GM12873 (cell line): ENCODE data around the gene FMNL3.

ENCODE experiments used
- CTCF ChIP-seq: IDR thresholded peaks from 2 replicates; pipeline ENCODE4 v1.5.1; 2012; ENCODE audit warnings: low read depth, mild to moderate bottlenecking, moderate library complexity, low read length, control low read depth; ENCODE audit not compliant: insufficient read depth; ENCODE audit errors: missing control alignments

The FMNL3 gene

GRCh38 chr12:49675137-49675536, 32.1 kb downstream of the FMNL3 start:
- no peak for TF ChIP-seq CTCF

- TF ChIP-seq CTCF = no peak
These were observed 32.8 kb downstream of the FMNL3 start for GRCh38 chr12:49674318-49674981.

GRCh38 chr12:49673446-49674317, 33.5 kb downstream of the FMNL3 start:
- no peak for TF ChIP-seq CTCF

- TF ChIP-seq CTCF = no peak
These were observed 34.6 kb downstream of the FMNL3 start for GRCh38 chr12:49672301-49673217.

GRCh38 chr12:49671031-49671765, 36.0 kb downstream of the FMNL3 start:
- TF ChIP-seq CTCF = no peak

GRCh38 chr12:49669796-49670195, 37.4 kb downstream of the FMNL3 start:
- TF ChIP-seq CTCF = no peak
